Adrenal gland (tissue), 5 donors: ENCODE data around the gene SLC5A10.

ENCODE experiments used
- POLR2A ChIP-seq, 2 donors: fragments of 450-650 bp; IDR thresholded peaks; one replicate each; pipeline ENCODE4 v1.6.1; 2017; ENCODE audit warnings: antibody characterized with exemption in 2 of 2, mild to moderate bottlenecking in 2 of 2, moderate library complexity in 1 of 2
- TF ChIP-seq, protein P1 (sequence below), 6 experiments: fragments of 450-650 bp in 4 of 6; fragments of 200-600 bp in 2 of 6; sonication (generic) in 1 of 6; IDR thresholded peaks; 1 replicate in 5 of 6; 2 replicates in 1 of 6; pipeline versions ENCODE4 v1.5.1 to v1.8.0; 2016 to 2021; ENCODE audit warnings: antibody characterized with exemption in 6 of 6, mild to moderate bottlenecking in 2 of 6, moderate library complexity in 1 of 6
- donor health status: DM: no; HTN: no; CAD: no.

DNA sequence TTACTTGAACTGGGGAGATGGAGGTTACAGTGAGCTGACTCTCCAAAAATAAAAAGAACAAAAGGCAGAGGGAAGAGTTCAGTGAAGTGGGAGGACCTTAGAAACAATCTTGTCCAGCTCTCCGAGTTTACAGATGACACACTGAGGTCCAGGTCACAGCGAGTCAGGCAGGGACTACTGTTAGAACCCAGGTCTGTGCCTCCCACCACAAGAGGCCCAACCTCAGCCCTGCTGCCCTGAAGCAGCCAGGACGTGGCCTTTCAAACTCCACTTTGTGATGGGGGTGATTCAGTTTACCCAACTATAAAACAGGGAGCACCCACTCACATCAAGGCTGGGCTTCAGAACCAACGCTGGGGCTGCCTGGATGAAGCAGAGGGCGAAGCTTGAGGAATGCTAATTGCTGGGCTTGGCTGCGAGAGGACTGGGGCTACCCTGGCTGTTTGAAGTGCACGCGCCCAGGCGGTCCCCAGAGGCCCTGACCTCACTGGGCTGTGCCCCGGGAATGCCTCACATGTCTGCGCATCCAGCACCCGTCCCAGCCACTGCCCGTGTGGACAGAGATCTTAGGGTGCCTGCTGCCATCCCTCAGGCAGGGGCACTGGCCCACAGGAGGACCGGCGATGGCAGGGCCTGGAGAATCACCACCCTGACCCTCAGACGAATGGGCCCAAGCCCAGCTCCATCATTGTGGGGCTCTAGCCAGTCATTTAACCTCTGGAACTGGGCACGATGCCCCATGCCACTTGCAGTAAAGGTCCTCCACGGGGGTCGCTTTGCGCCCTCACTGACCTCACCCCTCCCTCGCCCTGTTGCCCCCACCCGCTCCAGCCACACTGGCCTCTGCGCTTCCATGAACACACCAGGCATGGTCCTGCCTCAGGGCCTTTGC is 11.4 kb downstream of the SLC5A10 start:
- TF ChIP-seq POLR2A (IDR thresholded peaks at IDR 0.05): no peak
- TF ChIP-seq, protein P1, sequence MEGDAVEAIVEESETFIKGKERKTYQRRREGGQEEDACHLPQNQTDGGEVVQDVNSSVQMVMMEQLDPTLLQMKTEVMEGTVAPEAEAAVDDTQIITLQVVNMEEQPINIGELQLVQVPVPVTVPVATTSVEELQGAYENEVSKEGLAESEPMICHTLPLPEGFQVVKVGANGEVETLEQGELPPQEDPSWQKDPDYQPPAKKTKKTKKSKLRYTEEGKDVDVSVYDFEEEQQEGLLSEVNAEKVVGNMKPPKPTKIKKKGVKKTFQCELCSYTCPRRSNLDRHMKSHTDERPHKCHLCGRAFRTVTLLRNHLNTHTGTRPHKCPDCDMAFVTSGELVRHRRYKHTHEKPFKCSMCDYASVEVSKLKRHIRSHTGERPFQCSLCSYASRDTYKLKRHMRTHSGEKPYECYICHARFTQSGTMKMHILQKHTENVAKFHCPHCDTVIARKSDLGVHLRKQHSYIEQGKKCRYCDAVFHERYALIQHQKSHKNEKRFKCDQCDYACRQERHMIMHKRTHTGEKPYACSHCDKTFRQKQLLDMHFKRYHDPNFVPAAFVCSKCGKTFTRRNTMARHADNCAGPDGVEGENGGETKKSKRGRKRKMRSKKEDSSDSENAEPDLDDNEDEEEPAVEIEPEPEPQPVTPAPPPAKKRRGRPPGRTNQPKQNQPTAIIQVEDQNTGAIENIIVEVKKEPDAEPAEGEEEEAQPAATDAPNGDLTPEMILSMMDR (IDR thresholded peaks at IDR 0.05): no peak
